Uterus (tissue), 4 donors: Measurements from ENCODE around the gene PAK4. TPM values are rescaled to one million over a fixed set of nuclear protein-coding genes. Genes with fewer than 3 reads are reported as not detected.

Experiments
- DNase-seq, 2 donors: peaks; one replicate each; pipeline ENCODE4 v3.0.0-alpha.2; 2019 to 2020
- H3K27ac ChIP-seq, 2 donors: fragments of 200-600 bp; sonication (generic); 1 replicate in 1 of 2; 2 replicates in 1 of 2; pipeline ENCODE4 v1.5.1; 2016 to 2018
- H3K27me3 ChIP-seq, 2 donors: fragments of 200-600 bp; sonication (generic); one replicate each; pipeline ENCODE4 v1.5.1; 2018 to 2019; ENCODE audit warnings: control low read depth in 1 of 2
- H3K36me3 ChIP-seq, 2 donors: fragments of 200-600 bp; sonication (generic); one replicate each; pipeline ENCODE4 v1.5.1; 2019; ENCODE audit warnings: control low read depth in 1 of 2
- H3K4me1 ChIP-seq, 2 donors: fragments of 200-600 bp; sonication (generic); one replicate each; pipeline ENCODE4 v1.5.1; 2018 to 2019; ENCODE audit warnings: control low read depth in 1 of 2
- H3K4me3 ChIP-seq, 2 donors: fragments of 200-600 bp; sonication (generic); 1 replicate in 1 of 2; 2 replicates in 1 of 2; pipeline ENCODE4 v1.5.1; 2018 to 2019; ENCODE audit warnings: mild to moderate bottlenecking in 1 of 2
- H3K9me3 ChIP-seq, 2 donors: fragments of 200-600 bp; sonication (generic); one replicate each; pipeline ENCODE4 v1.5.1; 2019; ENCODE audit warnings: control low read depth in 1 of 2
- POLR2A ChIP-seq, 2 donors: fragments of 450-650 bp; IDR thresholded peaks; one replicate each; pipeline ENCODE4 v1.6.1; 2016; ENCODE audit warnings: antibody characterized with exemption in 2 of 2, mild to moderate bottlenecking in 1 of 2, moderate library complexity in 1 of 2
- intact Hi-C: fragments of 100-400 bp; cut with DNase I; formaldehyde crosslinking; loops from one replicate; pipeline ENCODE4 v1.15.1; 2023; ENCODE audit warnings: low total_unique reads
- total RNA-seq, 4 donors: library from RNA; depleted of rRNA in 3 of 4; stranded (reverse); fragments of >200 nt in 3 of 4; gene quantifications; one replicate each; pipeline versions ENCODE4 v1.1.0 to v1.2.4, GENCODE V29; 2014 to 2023
- TF ChIP-seq, protein P1 (sequence below), 4 experiments: fragments of 200-600 bp in 2 of 4; fragments of 450-650 bp in 2 of 4; sonication (generic) in 2 of 4; IDR thresholded peaks; one replicate each; pipeline ENCODE4 v1.5.1; 2016 to 2019; ENCODE audit warnings: antibody characterized with exemption in 4 of 4, mild to moderate bottlenecking in 2 of 4, moderate library complexity in 1 of 4
- donor health status: DM: yes; HTN: yes; CAD: no.

The PAK4 gene
- total RNA-seq, 4 donors from 2014 or later = 0.26 to 57.4 (median 24.3) TPM

DNA sequence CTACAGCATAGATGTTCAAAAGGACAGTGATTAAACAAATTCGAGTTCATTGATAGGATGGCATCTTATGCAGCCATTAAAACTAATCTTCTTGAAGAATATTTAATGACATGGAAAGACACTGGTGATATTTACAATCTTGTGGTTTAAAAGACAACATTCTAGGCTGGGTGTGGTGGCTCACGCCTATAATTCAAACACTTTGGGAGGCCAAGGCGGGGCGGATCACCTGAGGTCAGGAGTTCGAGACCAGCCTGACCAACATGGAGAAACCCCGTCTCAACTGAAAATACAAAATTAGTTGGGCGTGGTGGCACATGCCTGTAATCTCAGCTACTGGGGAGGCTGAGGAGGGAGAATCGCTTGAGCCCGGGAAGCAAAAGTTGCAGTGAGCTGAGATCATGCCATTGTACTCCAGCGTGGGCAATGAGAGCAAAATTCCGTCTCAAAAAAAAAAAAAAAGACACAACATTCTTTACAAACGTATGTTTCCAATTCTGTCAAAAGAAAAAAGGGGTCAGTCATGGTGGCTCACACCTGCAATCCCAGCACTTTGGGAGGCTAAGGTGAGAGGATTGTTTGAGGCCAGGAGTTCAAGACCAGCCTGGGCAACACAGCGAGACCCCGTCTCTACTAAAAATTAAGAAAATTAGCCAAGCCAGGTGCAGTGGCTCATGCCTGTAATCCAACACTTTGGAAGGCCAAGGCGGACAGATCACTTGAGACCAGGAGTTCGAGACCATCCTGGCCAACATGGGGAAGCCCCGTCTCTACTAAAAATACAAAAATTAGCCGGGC lies 2.5 kb upstream of the PAK4 start:
- Histone ChIP-seq H3K9me3 (no peaks in the 10 kb centered on the region), H3K27me3 (no peaks in the 10 kb centered on the region), H3K4me1 (peaks cover 2 to 15% of the 10 kb centered on the region in 2 donors), H3K36me3 (no peaks in the 10 kb centered on the region), H3K27ac (no peak overlapping the region), H3K4me3 (no peak overlapping the region)
- DNase-seq = no peak
- intact Hi-C loops = loop anchor here (10.0 kb wide), 1 partner anchor 62 kb away; no protein-coding TSS in a partner anchor
- no peak for TF ChIP-seq POLR2A (IDR thresholded peaks at IDR 0.05)

DNA sequence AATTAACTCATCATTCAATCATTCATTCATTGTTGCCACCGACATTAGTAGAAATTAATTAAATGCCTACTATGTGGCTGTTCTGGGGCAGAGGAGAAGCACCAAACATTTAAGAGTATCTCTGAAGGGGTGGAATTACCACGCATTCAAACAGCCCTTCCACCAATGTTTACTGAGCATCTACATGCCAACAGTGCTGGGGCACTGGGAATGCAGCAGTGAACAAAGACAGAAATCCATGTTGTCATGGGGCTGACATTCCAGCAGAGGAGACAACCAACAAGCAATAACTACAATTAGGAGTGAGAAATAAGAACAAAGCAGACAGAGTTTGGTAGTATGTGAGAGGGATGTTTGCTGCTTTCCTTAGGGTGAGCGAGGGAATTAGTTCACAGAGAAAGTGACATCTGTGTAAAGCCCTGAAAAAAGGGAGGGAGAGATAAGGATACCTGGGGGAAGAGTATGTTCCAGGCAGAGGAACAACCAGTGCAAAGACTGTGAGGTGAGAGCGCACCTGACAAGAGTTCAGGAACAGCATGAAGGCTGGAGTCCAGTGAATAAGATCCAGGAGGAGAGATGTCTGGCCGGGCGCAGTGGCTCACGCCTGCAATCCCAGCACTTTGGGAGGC lies 1.3 kb upstream of the PAK4 start:
- no peak overlapping the region for H3K27ac ChIP-seq
- no peaks in the 10 kb centered on the region for H3K27me3 ChIP-seq
- no peaks in the 10 kb centered on the region for H3K9me3 ChIP-seq
- H3K36me3 ChIP-seq = no peaks in the 10 kb centered on the region
- TF ChIP-seq POLR2A (IDR thresholded peaks at IDR 0.05) = no peak
- TF ChIP-seq, protein P1, sequence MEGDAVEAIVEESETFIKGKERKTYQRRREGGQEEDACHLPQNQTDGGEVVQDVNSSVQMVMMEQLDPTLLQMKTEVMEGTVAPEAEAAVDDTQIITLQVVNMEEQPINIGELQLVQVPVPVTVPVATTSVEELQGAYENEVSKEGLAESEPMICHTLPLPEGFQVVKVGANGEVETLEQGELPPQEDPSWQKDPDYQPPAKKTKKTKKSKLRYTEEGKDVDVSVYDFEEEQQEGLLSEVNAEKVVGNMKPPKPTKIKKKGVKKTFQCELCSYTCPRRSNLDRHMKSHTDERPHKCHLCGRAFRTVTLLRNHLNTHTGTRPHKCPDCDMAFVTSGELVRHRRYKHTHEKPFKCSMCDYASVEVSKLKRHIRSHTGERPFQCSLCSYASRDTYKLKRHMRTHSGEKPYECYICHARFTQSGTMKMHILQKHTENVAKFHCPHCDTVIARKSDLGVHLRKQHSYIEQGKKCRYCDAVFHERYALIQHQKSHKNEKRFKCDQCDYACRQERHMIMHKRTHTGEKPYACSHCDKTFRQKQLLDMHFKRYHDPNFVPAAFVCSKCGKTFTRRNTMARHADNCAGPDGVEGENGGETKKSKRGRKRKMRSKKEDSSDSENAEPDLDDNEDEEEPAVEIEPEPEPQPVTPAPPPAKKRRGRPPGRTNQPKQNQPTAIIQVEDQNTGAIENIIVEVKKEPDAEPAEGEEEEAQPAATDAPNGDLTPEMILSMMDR (IDR thresholded peaks at IDR 0.05) = no peak
- intact Hi-C loops = loop anchor here (10.0 kb wide), 1 partner anchor 61 kb away; no protein-coding TSS in a partner anchor
- H3K4me1 ChIP-seq = peaks cover 6 to 18% of the 10 kb centered on the region in 2 donors
- no peak for DNase-seq
- H3K4me3 ChIP-seq = no peak overlapping the region

DNA sequence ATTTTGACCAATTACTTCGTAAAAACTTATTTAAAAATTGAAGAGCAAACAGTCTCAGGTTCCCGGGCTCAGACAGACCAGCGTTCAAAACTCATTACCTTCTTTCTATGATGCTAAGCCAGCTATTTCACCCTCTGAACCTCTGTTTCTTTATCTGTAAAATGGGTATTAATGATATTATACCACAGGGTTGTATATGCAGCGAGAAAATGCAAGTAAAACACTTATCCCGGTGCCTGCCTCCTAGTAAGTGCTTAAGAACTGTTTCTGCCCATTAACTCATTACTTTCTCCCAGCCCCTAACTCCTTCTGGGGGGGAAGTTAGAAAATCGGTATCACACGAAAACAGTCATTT lies 410 bp upstream of the PAK4 start:
- intact Hi-C loops = loop anchor here (10.0 kb wide), 1 partner anchor 60 kb away; no protein-coding TSS in a partner anchor
- DNase-seq = no peak
- peak overlapping the region; percentile 62 to 95 for H3K4me3 ChIP-seq
- TF ChIP-seq, protein P1 (IDR thresholded peaks at IDR 0.05) = no peak
- TF ChIP-seq POLR2A (IDR thresholded peaks at IDR 0.05) = no peak
- peaks cover 10 to 18% of the 10 kb centered on the region in 2 donors for H3K4me1 ChIP-seq
- H3K27me3 ChIP-seq = no peaks in the 10 kb centered on the region
- no peaks in the 10 kb centered on the region for H3K9me3 ChIP-seq
- H3K27ac ChIP-seq = peak overlapping the region; percentile 89
- no peaks in the 10 kb centered on the region for H3K36me3 ChIP-seq

DNA sequence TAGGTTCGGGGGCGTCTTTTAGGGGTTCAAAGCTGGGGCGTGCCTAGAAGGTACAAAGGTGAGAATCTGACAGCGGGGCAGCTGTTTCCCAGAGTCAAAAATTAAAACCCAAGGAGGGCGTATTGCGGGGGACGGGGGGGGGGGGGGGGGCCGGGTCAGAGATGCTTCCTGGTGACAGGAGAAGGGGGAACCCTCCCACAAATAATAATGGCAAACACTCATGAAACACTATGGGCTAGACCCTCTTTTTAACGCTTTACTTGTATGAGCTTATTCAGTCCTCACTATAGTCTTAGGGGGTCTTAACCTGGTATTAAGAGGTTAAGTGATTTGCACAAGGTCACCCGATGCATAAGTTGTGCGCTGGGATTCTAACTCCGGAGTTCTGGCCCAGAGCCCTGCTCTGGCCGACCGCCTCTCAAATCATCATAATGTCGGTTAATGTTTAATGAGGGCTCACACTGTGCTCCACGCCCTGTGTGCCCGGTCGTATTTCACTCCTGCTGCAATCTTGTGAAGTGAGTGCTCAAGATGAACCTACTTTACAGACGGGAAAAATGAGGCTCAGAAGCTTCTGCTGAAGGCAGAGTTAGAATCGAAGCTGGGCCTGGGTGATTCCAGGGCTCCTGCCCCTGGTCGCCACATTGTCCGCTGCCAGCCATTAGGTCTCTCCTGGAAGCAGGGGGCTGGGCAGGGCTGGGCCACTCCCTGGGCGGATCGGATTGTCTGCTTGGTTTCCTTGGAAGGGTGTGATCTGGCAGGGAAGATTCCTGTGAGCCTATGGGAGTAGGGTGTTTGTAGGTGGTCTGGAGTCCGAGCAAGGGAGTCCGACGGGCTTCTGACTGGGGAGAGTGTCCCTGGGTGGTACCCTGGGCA lies 964 bp downstream of the PAK4 start:
- no peak for TF ChIP-seq POLR2A (IDR thresholded peaks at IDR 0.05)
- TF ChIP-seq, protein P1 (IDR thresholded peaks at IDR 0.05) = no peak
- Histone ChIP-seq H3K9me3 (no peaks in the 10 kb centered on the region), H3K4me3 (peak overlapping the region; percentile 62 to 95), H3K27ac (peak overlapping the region; percentile 83 to 89), H3K36me3 (no peaks in the 10 kb centered on the region), H3K27me3 (no peaks in the 10 kb centered on the region), H3K4me1 (peaks cover 10 to 22% of the 10 kb centered on the region in 2 donors)
- no peak for DNase-seq
- intact Hi-C loops = loop anchor here (10.0 kb wide), 1 partner anchor 58 kb away; no protein-coding TSS in a partner anchor

DNA sequence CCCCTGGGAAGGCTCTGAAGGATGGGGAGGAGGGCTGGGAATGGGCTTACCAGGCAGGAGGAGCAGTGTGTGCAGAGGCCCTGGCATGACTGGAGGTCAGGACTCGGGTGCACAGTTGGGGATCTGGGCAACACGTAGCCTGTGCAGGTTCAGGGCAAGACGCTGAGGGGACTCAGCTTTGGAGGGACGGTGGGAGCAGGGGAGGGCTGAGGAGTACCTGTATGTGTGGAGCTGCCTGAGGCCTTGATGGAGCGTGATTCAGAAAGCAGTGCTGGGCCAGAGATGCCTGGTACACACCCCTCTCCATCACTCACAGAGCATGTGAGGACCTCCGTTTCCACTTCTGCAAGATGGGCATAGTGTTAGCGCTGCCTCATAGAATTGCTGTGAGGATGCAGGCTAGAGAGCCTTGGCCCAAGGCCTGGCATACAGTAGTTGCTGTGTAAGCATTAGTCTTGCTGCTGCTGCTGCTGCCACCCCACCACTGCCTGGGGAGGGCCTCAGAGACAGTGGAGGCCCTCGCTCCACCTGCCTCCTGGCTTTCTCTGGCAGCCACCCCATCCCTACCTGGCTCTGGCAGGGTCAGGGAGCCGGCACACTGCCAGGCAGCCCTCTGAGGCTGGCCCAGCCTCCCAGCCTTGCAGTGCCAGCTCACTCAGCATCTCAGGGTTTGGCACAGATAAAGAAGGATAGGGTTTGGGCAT lies 2.4 kb downstream of the PAK4 start:
- Histone ChIP-seq H3K4me1 (peaks cover 10 to 22% of the 10 kb centered on the region in 2 donors), H3K36me3 (no peaks in the 10 kb centered on the region), H3K27me3 (no peaks in the 10 kb centered on the region), H3K4me3 (no peak overlapping the region), H3K9me3 (no peaks in the 10 kb centered on the region), H3K27ac (peak overlapping the region; percentile 83 to 89)
- intact Hi-C loops = loop anchor here (10.0 kb wide), 1 partner anchor 57 kb away; no protein-coding TSS in a partner anchor
- TF ChIP-seq, protein P1 (IDR thresholded peaks at IDR 0.05) = no peak
- TF ChIP-seq POLR2A (IDR thresholded peaks at IDR 0.05) = no peak
- no peak for DNase-seq
